Panc1 (cell line): ENCODE data around the gene KCNH3.

Experiments
- POLR2AphosphoS5 ChIP-seq: IDR thresholded peaks from 2 replicates; pipeline ENCODE4 v1.6.1; 2012; ENCODE audit warnings: mild to moderate bottlenecking, low read depth, low read length, moderate library complexity
- SIN3A ChIP-seq: IDR thresholded peaks from 2 replicates; pipeline ENCODE4 v1.6.1; 2012; ENCODE audit warnings: low read depth, mild to moderate bottlenecking, low read length, moderate library complexity, borderline replicate concordance; ENCODE audit not compliant: insufficient read depth
- TF ChIP-seq, protein P1 (sequence below): fragments of 450-650 bp; IDR thresholded peaks from 2 replicates; pipeline ENCODE4 v1.5.1; 2017; ENCODE audit warnings: mild to moderate bottlenecking

DNA sequence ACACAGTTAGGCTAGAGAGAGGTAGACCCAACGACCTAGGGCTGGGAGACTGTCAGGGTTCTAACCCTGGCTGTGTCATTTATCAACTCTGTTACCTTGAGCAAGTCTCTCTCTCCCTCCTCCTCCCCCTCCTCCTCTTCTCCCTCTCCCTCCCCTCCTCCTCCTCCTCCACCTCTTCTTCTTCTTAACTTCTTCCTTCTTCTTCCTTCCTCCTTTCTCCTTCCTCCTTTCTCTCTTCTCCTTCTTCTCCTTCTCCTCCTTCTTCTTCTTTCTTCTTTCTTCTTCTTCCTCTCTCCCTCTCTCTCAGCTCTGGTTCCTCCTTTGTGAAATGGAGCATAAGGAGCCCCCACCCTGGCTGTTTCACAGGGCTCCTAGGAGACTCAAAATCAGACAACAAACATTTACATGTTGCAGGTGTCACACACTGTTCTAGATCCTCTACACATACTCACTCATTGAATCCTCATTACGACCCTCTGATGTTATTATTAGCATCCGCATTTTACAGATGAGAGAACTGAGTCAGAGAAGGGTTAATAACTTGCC lies 2.2 kb upstream of the KCNH3 start:
- TF ChIP-seq, protein P1, sequence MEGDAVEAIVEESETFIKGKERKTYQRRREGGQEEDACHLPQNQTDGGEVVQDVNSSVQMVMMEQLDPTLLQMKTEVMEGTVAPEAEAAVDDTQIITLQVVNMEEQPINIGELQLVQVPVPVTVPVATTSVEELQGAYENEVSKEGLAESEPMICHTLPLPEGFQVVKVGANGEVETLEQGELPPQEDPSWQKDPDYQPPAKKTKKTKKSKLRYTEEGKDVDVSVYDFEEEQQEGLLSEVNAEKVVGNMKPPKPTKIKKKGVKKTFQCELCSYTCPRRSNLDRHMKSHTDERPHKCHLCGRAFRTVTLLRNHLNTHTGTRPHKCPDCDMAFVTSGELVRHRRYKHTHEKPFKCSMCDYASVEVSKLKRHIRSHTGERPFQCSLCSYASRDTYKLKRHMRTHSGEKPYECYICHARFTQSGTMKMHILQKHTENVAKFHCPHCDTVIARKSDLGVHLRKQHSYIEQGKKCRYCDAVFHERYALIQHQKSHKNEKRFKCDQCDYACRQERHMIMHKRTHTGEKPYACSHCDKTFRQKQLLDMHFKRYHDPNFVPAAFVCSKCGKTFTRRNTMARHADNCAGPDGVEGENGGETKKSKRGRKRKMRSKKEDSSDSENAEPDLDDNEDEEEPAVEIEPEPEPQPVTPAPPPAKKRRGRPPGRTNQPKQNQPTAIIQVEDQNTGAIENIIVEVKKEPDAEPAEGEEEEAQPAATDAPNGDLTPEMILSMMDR: no peak
- TF ChIP-seq POLR2AphosphoS5 (no peak), SIN3A (no peak)
